Measurements from ENCODE around the gene NPLOC4.
A peak's percentile ranks its signal among the peaks of the same experiment; 100 is the strongest.
"Not testable (repeated sequence)": the region's sequence is repeated elsewhere in the genome, so short reads cannot be mapped to it uniquely, and the experiment has no call there.

NPLOC4 gene

GRCh38 chr17:81531998-81532404 is 104.9 kb downstream of the NPLOC4 start:
- DNase-seq: not testable (repeated sequence)

DNA sequence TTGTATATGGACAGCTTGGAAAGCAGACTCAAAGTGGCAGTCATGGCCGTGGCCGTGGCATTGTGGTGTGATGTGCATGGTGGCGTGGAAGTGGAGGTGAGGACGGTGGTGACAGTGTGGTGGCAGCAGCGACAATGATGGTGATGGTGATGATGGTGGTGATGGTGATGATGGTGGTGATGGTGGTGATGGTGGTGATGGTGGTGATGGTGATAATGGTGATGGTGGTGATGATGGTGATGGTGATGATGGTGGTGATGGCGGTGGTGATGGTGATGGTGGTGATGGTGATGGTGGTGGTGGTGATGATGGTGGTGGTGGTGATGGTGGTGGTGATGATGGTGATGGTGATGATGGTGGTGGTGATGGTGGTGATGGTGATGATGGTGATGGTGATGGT is 105.9 kb downstream of the NPLOC4 start:
- DNase-seq: not testable (repeated sequence)

DNA sequence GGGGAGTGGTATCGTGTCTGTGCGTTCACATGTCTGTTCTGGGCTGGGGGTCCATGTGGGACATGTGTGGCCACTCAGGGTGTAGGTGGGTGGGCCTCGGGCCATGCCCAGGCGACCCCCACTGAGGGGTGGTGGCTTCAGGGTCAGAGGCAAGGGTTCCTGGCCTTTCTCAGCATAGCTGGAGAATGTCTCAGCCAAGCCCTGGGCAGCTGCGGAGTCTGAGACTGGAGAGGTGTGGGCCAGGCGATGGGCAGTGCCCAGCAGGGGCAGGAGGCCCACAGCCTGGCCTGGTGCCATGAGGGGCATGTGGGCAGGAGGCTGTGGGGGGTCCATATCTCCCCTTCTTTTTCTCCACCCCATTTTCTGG is 107.5 kb downstream of the NPLOC4 start:
- DNase-seq: no peak

DNA sequence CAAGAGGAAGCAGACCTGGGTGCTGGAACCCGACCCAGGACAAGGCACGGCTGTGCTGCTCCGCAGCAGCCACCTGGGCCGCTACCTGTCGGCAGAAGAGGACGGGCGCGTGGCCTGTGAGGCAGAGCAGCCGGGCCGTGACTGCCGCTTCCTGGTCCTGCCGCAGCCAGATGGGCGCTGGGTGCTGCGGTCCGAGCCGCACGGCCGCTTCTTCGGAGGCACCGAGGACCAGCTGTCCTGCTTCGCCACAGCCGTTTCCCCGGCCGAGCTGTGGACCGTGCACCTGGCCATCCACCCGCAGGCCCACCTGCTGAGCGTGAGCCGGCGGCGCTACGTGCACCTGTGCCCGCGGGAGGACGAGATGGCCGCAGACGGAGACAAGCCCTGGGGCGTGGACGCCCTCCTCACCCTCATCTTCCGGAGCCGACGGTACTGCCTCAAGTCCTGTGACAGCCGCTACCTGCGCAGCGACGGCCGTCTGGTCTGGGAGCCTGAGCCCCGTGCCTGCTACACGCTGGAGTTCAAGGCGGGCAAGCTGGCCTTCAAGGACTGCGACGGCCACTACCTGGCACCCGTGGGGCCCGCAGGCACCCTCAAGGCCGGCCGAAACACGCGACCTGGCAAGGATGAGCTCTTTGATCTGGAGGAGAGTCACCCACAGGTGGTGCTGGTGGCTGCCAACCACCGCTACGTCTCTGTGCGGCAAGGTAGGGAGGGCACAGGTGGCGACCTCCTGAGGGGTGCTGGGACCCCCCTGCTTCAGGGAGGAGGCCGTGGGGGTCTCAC is 108.1 kb downstream of the NPLOC4 start:
- peak; percentile 50 for DNase-seq

DNA sequence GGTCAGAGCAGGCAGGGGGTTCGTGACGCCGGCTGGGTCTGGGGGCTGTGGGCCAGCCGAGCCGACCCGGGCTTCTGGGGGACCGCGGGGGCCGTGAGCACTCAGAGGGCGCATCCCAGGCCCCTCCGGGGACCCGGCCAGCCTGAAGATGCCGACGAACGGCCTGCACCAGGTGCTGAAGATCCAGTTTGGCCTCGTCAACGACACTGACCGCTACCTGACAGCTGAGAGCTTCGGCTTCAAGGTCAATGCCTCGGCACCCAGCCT is 108.6 kb downstream of the NPLOC4 start:
- DNase-seq: no peak

GRCh38 chr17:81527591-81528383 is 109.1 kb downstream of the NPLOC4 start, which contains the start of gene FSCN2:
Gene FSCN2, plus strand, starts transcription at chr17:81528377. Its CDS starts 155 bp downstream, at chr17:81528532.
- DNase-seq: no peak

DNA sequence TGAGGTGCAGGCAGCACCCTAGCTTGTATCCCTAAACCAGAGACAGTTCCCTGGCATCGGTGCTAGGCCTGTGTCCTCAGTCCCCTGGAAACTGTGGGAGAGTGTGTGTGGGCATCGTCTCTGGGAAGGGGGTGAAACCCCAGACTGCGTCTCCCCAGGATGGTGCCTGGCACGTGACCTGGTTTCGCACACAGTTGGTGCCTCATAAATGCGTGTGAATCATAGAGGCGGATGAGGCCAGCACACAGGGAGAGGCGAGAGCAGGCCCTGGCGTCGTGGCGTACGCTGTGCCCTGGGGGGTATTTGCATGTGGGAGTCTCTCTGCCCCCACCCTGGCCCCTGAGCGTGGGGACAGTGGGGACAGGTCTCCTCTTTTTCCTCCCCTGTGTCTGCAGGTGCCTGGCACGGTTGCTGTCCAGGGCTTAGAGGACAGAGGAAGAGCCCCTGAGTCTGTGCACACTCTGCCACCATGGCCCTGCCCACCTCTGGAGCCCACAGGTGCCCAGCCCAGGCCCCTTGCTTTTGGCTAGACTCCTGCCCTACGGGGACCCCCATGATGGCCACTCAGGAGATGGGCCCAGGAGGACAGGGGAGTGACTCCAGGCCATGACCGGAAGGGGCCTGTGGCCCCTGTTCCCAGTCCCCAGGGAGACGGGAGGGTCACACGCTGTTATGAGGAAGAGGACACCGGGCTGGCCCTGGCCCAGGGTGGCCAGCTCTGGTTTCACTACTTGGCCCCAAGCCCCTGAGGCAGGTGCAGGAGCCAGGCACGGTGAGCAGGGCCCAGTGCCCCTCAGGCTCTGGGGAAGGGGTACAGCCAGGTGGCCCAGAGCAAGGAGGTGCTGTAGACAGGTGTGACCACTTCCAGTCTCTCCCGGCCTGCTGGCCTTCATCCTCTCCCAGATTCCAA is 110.0 kb downstream of the NPLOC4 start:
- DNase-seq: no peak

- DNase-seq: no peak
These were observed 112.1 kb downstream of the NPLOC4 start for GRCh38 chr17:81524865-81525159.

DNA sequence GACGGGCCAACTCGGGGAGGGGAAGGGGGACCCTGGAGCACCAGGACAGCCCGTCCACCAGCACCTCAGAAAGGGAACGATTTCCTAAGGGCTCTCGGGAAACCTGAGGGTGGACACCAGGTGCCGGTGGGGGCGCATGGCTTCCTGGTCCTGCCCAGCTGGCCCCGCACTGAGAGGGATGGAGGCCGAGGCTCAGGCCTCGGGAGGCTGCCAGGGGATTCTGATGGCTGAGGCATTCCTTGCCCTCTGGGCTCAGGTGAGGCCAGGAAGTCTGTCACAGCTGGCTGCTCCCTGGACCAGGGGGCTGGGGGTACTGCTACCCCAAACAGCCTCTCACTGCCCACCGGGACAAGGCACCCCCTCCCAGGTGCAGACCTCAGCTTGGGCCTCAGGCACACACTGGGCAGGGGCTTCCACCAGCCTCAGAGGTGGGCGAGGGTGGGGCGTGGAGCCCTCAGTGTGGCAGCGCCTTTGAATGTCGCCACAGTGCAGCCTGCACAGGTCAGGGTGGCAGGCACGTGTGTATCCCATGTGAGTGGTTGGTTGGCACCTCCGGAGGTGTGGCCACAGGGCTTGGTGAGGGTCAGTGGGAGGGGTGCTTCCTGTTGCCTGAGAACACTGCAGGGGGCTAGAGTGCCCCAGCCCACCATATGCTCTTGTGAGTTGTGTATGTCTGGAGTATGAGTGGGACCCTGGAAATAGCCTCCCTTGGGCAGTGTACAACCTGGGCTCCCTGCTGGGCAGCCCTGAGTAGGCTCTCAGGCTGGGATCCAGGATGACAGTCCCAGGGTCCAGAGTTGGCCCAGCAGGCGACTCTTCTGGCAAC is 112.7 kb downstream of the NPLOC4 start:
- DNase-seq: no peak

DNA sequence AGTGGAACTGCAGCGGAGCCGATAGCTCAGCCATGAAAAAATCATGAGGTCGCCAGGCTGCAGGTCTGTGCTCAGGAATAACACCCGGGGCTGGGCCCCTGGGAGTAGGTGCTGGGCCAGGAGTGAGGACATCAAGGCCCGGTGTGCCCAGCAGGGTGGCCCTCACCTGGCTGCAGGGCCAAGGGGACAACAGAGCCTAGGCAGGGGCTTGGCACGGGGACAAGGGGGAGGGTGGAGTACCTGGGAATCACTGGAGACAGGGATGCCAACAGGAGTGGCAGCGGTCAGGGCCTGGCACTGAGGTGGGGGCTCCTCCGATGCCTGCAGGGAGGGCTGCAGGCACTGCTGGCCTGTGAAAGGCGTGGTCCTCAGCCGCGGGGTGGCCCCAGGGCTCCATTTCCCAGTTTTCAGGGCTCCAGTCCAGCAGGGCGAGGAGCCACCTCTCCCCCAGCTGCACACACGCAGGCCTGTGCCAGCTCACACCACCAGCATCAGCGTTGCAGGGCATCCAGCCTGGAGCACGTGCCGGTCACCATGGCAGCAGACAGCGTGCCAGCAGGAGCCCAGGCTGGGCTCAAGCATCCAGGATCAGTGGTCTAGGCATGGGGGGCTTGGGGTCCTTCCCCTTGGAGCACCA is 113.4 kb downstream of the NPLOC4 start:
- DNase-seq: no peak

GRCh38 chr17:81522491-81523401 is 114.2 kb downstream of the NPLOC4 start:
- no peak for DNase-seq

- no peak for DNase-seq
These were observed 116.7 kb downstream of the NPLOC4 start for GRCh38 chr17:81520021-81520901.

DNA sequence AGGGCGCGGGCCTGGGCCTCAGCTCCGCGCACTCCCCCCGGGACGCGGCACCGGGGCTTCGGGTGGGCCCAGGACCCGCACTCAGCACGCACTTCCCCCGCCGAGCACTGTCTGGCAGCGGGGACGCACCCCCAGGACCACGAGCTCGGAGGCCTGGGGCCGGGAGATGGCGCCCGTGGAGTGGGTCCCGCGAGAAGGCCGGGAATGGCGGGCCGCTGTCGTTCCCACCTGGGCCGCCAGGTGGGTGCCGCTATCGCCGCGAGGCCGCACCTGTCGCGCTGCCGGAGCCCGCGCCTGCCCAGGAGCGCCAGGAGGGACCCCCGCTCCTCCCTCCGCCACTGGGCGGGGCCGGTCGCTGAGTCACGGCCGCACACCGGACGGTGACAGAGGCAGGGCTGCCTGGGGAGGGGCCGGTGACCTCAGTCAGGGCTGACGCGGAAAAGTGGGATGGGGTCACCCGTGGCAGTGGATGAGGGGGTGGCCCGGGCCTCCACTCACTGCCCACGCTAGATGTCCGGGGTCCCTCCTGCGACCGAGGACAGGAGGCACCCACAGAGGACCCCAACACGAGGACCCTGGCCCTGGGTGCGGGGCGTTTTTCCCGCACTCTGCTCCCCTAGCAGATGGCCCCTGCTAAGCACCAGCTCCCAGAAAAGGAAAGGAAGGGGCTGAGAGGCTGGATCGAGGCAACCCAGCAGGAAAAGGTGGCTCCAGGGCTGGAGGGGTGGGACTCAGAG is 117.5 kb downstream of the NPLOC4 start:
- no peak for DNase-seq

DNA sequence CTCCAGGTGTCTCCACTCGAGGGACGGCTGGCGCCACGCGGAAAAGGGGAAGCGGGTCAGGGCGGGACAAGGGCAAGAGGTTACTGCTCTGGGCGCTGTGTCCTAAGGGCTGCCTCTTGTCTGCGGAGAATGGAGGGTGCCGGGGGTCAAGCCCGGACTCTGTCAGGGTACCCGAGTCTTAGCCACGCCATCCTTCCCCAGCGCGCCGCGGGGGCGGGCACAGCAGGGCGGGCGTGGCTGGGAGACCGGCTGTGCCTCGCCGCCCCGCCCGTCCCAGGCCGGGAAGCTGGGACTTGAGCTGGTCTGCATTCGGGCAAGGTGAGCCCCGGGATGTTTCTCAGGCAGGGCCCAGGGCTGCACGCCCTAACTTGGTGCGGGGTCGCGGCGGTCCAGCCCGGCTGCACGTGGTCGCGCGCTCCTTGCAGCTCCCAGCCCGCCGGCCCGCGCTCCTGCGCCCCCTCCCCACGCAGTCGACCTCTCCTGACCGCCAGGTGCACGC is 118.1 kb downstream of the NPLOC4 start:
- peak; percentile 61 for DNase-seq

- DNase-seq: peak; percentile 74
These were observed 118.7 kb downstream of the NPLOC4 start for GRCh38 chr17:81518113-81518784.

DNA sequence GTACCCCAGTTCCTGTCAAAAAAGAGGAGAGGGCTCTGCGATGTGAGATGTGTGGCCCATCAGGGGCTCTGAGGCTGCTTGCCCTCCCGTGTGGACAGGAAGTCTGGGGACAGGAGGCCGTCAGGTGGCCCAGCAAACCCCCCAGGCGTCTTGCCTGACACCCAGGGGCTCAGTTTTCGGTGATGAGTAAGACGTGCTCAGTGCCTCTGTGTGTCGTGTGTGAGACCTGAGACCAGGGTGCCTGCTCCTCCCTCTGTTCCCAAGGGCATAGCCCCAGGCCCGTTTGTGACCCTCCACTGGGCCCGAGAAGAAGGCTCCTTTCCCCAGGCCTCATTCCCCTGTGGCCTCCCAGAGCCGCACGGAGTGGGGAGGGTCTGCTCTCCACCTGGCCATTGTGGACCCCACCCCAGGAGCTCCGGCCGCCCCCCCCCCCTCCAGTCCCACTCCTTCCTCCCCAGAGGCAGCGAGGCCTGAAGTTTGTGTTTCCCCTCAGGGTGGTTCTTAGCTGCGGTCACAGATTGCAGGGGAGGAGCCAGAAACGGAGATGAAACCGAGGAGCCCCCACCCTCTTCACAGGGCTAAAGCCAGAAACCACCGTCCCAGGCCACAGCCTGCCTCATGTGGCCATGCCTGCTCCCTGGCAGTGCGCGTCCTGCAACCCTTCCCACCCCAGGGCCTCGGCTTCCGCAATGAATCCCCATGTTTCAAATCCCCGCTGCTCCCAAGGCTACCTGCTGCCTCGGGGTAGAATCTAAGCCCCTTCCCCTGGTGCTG is 119.4 kb downstream of the NPLOC4 start:
- no peak for DNase-seq

DNA sequence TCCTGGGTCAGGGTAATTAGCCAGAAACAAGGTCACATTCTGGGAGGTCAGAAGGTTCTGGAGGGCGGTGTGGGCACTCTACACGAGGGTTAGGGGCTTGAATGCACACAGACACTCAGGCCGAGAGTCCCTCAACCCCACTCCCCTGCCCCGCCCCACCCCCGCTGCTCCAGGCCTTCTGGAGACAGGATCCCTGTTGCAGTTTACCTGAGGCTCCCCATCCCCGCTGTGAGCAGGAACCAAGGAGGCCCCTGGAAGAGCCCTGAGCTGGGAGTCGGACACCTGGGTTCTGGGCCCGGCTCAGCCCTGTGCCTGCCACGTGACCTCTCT is 119.9 kb downstream of the NPLOC4 start:
- no peak for DNase-seq

DNA sequence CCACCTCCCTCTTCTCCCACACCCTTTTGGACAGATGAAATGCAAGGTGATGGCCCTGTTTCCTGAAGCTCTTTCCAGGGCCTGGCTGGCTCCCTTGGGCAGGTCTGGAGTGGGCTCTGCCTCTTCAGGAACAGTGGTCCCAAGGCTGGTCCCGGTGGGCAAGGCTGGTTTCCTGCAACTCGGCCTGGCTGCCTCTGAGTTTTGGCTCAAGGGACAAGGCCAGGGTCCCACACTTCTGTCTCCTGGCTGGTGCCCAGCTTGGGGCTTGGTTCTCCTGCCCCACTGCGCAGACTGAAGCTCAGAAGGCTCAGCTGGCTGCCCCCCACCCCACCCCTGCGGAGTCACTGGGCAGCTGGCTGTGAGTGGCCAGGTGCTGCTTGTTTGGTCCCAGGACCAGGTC is 120.5 kb downstream of the NPLOC4 start:
- DNase-seq: no peak

All from NCI-H510A (cell line).